Astrocyte of the spinal cord (primary cell): ENCODE results near the gene NOVA2.

Experiments used
- DNase-seq: peaks from one replicate; pipeline ENCODE4 v3.0.0; 2011; ENCODE audit warnings: low read depth, low spot score
- H3K4me3 ChIP-seq: 2 replicates; pipeline ENCODE4 v1.5.1; 2011; ENCODE audit warnings: low read depth, mild to moderate bottlenecking, low read length, moderate library complexity
- CTCF ChIP-seq: IDR thresholded peaks from 2 replicates; pipeline ENCODE4 v1.5.1; 2012; ENCODE audit warnings: low read depth, mild to moderate bottlenecking, low read length, inconsistent platforms
- in situ Hi-C: cut with HindIII; loops from 2 replicates; pipeline ENCODE4 v1.10.0; 2017; ENCODE audit warnings: low sequenced_read_pairs

The NOVA2 gene

GRCh38 chr19:45939792-45940514 is 33.7 kb downstream of the NOVA2 start:
- in situ Hi-C loops = no loop called here
- no peak for DNase-seq
- H3K4me3 ChIP-seq = no peak overlapping the region
- TF ChIP-seq CTCF = no peak

- no peak for DNase-seq
- in situ Hi-C loops = no loop called here
- no peak overlapping the region for H3K4me3 ChIP-seq
- no peak for TF ChIP-seq CTCF
Observed at GRCh38 chr19:45938733-45939319, 34.8 kb downstream of the NOVA2 start.

- H3K4me3 ChIP-seq = no peak overlapping the region
- no peak for DNase-seq
- TF ChIP-seq CTCF = no peak
Observed at GRCh38 chr19:45935267-45935666, 38.4 kb downstream of the NOVA2 start.

GRCh38 chr19:45934551-45935230 is 39.0 kb downstream of the NOVA2 start:
- no peak for TF ChIP-seq CTCF
- no peak for DNase-seq
- in situ Hi-C loops = no loop called here
- no peak overlapping the region for H3K4me3 ChIP-seq

More at GRCh38 chr19:45935267-45935666, 38.4 kb downstream of the NOVA2 start:
- in situ Hi-C loops = no loop called here

GRCh38 chr19:45933759-45934158 is 39.9 kb downstream of the NOVA2 start:
- TF ChIP-seq CTCF = no peak
- no peak overlapping the region for H3K4me3 ChIP-seq
- in situ Hi-C loops = no loop called here
- DNase-seq = no peak

GRCh38 chr19:45931055-45931454 is 42.6 kb downstream of the NOVA2 start:
- no peak for TF ChIP-seq CTCF
- in situ Hi-C loops = no loop called here
- no peak overlapping the region for H3K4me3 ChIP-seq
- no peak for DNase-seq
